NOMO-1 treated with DMSO at 0.1 percent for 48 hours (cell line): ENCODE measurements around the gene CAMTA2.
A peak's percentile ranks its signal among the peaks of the same experiment; 100 is the strongest.
"Not testable (repeated sequence)": the region's sequence is repeated elsewhere in the genome, so short reads cannot be mapped to it uniquely, and the experiment has no call there.

Experiments used
- DNase-seq: peaks from one replicate; lab custom pipeline; 2025; ENCODE audit not compliant: unreplicated experiment; lab: John Stamatoyannopoulos, UW

CAMTA2 gene

DNA sequence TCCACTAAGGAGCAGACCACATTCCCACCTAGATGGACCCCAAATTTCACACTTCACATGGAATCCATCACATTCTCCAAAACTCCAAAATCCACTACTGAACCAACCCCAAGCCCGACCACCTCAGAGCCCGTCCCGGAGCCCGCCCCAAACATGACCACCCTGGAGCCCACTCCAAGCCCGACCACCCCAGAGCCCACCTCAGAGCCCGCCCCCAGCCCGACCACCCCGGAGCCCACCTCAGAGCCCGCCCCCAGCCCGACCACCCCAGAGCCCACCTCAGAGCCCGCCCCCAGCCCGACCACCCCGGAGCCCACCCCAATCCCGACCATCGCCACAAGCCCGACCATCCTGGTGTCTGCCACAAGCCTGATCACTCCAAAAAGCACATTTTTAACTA is 53.8 kb downstream of the CAMTA2 start:
- DNase-seq = no peak

DNA sequence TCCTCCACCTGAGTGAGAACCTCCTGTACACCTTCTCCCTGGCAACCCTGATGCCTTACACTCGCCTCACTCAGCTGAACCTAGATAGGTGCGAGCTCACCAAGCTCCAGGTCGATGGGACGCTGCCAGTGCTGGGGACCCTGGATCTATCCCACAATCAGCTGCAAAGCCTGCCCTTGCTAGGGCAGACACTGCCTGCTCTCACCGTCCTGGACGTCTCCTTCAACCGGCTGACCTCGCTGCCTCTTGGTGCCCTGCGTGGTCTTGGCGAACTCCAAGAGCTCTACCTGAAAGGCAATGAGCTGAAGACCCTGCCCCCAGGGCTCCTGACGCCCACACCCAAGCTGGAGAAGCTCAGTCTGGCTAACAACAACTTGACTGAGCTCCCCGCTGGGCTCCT is 54.7 kb downstream of the CAMTA2 start:
- no peak for DNase-seq

DNA sequence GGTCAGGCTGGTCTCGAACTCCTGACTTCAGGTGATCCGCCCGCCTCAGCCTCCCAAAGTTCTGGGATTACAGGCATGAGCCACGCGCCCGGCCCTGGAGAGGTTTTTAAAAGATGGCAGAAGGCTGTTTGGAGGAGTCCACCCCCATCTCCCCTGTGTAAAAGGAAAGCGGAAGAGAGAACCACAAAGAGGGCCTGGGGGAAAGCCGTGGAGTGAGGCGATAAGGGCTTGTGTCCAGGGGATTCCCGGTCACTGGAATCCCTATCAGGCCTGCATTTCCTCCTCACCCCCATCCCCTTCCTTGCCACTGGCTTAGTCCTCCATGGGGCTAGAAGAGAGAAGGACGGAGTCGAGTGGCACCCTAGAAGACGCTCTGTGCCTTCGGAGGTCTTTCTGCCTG is 55.5 kb downstream of the CAMTA2 start, which contains the start of gene GP1BA:
Gene GP1BA (plus strand): TSS at position 315 of the 400 bp plus-strand sequence. CDS start 328 bp downstream, outside the sequence.
- DNase-seq = no peak

DNA sequence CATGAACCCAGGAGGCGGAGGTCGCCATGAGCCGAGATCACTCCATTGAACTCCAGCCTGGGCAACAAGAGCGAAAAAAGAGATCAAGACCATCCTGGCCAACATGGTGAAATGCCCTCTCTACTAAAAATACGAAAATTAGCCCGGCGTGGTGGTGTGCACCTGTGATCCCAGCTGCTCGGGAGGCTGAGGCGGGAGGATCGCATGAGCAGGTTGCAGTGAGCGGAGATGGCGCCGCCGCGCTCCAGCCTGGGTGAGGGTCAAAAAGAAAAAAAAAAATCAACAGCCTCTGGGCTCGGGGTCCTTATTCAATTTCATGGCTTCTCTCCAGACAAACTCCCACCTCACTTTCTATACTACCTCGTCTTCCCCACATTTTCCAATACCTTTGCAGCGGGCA is 58.6 kb downstream of the CAMTA2 start:
- no peak for DNase-seq

DNA sequence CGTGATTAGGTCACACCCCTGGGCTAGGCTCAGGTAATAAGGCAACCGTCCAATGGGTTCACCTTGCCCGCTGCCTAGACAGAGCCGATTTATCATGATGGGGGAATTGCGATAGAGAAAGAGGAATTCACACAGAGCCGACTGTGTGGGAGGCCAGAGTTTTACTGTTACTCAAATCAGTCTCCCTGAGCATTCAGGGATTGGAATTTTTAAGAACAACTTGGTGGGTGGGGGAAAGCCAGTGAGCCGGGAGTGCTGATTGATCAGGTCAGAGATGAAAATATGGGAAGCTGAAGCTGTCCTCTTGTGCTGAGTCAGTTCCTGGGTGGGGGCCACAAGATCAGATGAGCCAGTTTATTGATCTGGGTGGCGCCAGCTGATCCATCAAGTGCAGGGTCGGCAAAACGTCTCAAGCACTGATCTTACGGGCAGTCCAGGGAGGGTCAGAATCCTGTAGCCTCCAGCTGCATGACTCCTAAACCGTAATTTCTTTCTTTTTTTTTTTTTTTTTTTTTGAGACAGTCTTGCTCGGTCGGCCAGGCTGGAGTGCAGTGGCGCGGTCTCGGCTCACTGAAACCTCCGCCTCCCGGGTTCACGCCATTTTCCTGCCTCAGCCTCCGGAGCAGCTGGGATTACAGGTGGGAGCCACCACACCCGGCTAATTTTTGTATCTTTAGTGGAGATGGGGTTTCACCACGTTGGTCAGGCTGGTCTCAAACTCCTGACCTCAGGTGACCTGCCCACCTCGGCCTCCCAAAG is 60.7 kb downstream of the CAMTA2 start:
- not testable (repeated sequence) for DNase-seq

DNA sequence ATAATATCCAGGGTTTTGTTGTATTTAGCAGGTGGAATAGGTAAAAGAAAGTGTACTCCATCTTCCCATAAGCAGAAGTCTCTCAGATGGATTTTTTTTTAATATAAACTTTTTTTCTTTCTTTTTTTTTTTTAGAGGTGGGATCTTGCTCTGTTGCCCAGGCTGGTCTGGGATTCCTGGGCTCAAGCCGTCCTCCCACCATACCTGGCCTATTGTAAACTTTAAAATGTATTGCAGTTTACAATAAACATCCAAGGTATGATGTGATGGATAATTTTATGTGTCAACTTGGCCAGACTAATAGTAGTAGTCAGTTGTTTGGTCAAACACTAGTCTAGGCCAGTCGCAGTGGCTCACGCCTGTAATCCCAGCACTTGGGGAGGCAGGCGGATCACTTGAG is 66.2 kb downstream of the CAMTA2 start:
- no peak for DNase-seq

DNA sequence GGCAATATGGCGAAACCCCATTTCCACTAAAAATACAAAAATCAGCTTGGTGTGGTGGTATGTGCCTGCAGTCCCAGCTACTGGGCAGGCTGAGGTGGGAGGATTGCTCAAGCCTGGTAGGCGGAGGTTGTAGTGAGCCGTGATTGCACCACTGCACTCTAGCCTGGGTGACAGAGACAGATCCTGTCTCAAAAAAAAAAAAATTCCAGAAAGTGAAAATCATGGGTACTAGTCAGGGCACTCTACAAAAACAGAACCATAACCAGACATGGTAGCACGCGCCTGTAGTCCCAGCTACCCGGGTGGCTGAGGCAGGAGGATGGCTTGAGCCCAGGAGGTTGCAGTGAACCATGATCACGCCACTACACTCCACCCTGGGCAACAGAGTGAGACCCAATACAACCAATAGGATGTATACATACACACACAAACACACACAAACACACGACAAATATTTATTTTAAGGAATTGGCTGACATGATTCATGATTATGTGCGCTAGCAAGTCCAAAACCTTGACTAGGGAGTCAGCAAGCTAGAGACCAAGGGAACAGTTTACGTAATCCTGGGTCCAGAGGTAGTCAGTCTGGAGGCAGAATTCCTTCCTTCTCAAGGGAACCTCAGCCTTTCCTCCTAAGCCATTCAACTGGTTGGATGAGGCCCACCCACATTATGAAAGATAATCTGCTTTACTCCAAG is 67.0 kb downstream of the CAMTA2 start:
- DNase-seq = peak; percentile 78

DNA sequence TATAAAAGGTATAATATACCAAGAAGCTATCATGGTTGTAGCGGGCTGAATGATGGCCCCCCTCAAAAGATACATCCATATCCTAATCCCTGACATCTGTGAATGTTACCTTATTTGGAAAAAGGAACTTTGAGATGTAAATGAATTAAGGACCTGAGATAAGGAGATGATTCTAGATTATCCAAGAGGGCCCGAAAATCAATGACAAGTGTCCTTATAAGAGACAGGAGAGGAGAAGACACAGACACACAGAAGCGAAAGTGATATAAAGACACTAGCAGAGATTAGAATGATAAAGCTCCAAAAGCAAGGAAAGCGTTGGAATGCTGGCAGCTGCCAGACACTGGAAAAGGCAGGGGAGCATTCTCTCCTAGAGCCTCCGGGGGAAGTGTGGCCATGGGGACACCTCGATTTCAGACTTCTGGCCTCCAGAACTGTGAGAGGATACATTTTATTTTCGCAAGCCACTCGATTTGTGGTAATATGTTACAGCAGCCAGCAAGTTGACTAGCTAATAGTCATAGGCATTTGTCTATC is 67.9 kb downstream of the CAMTA2 start:
- no peak for DNase-seq
